H9 (cell line): ENCODE results near the gene LATS2. TPM values are rescaled to one million over a fixed set of nuclear protein-coding genes. Genes with fewer than 3 reads are reported as not detected.
A peak's percentile ranks its signal among the peaks of the same experiment; 100 is the strongest.

Experiments
- DNase-seq: peaks from one replicate; pipeline ENCODE4 v3.0.0-alpha.2; 2017
- H2AFZ ChIP-seq: one replicate; pipeline ENCODE4 v1.6.1; 2013; ENCODE audit warnings: mild to moderate bottlenecking, low read length, control low read depth, moderate library complexity
- H2AK5ac ChIP-seq: 2 replicates; pipeline ENCODE4 v1.6.1; 2013; ENCODE audit warnings: low read length, control low read depth, mixed read lengths; ENCODE audit not compliant: insufficient read length
- H2BK120ac ChIP-seq: one replicate; pipeline ENCODE4 v1.6.1; 2013; ENCODE audit warnings: low read depth, mild to moderate bottlenecking, low read length, control low read depth, inconsistent platforms; ENCODE audit not compliant: poor library complexity, severe bottlenecking
- H2BK12ac ChIP-seq: 2 replicates; pipeline ENCODE4 v1.6.1; 2013; ENCODE audit warnings: low read length, control low read depth, mixed read lengths, low read depth; ENCODE audit not compliant: insufficient read length
- H2BK15ac ChIP-seq: 2 replicates; pipeline ENCODE4 v1.6.1; 2013; ENCODE audit warnings: low read depth, low read length, control low read depth
- H2BK20ac ChIP-seq: one replicate; pipeline ENCODE4 v1.6.1; 2013; ENCODE audit warnings: low read depth, mild to moderate bottlenecking, low read length, control low read depth, inconsistent platforms; ENCODE audit not compliant: poor library complexity, severe bottlenecking
- H2BK5ac ChIP-seq: 2 replicates; pipeline ENCODE4 v1.6.1; 2013; ENCODE audit warnings: low read length, control low read depth, mixed read lengths; ENCODE audit not compliant: insufficient read length
- H3K14ac ChIP-seq: 2 replicates; pipeline ENCODE4 v1.6.1; 2013; ENCODE audit warnings: low read length, control low read depth; ENCODE audit not compliant: insufficient read depth
- H3K18ac ChIP-seq: 2 replicates; pipeline ENCODE4 v1.6.1; 2013; ENCODE audit warnings: low read depth, mild to moderate bottlenecking, mixed read lengths, low read length, control low read depth; ENCODE audit not compliant: insufficient read length
- H3K23ac ChIP-seq: 2 replicates; pipeline ENCODE4 v1.6.1; 2013; ENCODE audit warnings: low read length, control low read depth, mixed read lengths, low read depth; ENCODE audit not compliant: insufficient read length
- H3K23me2 ChIP-seq: 2 replicates; pipeline ENCODE4 v1.6.1; 2013; ENCODE audit warnings: low read depth, mild to moderate bottlenecking, mixed read lengths, low read length, control low read depth; ENCODE audit not compliant: insufficient read length, poor library complexity, severe bottlenecking
- H3K27ac ChIP-seq: 2 replicates; pipeline ENCODE4 v1.5.1; 2013; ENCODE audit warnings: low read length, control low read depth, mixed read lengths, low read depth; ENCODE audit not compliant: insufficient read length
- H3K27me3 ChIP-seq: 2 replicates; pipeline ENCODE4 v1.6.1; 2013; ENCODE audit warnings: low read length, control low read depth, inconsistent platforms; ENCODE audit not compliant: insufficient read depth
- H3K4ac ChIP-seq: 2 replicates; pipeline ENCODE4 v1.6.1; 2013; ENCODE audit warnings: low read depth, mild to moderate bottlenecking, control low read depth, inconsistent platforms, low read length, moderate library complexity
- H3K4me1 ChIP-seq: 2 replicates; pipeline ENCODE4 v1.6.1; 2013; ENCODE audit warnings: low read length, control low read depth, inconsistent platforms; ENCODE audit not compliant: insufficient read depth
- H3K4me2 ChIP-seq: 2 replicates; pipeline ENCODE4 v1.6.1; 2013; ENCODE audit warnings: low read length, control low read depth, mixed read lengths; ENCODE audit not compliant: insufficient read length, insufficient read depth
- H3K56ac ChIP-seq: 2 replicates; pipeline ENCODE4 v1.6.1; 2013; ENCODE audit warnings: low read depth, mild to moderate bottlenecking, mixed read lengths, low read length, control low read depth; ENCODE audit not compliant: insufficient read length
- H3K79me1 ChIP-seq: 2 replicates; pipeline ENCODE4 v1.6.1; 2013; ENCODE audit warnings: low read depth, mild to moderate bottlenecking, moderate library complexity, low read length, control low read depth, inconsistent platforms; ENCODE audit not compliant: insufficient read depth, poor library complexity, severe bottlenecking
- H3K79me2 ChIP-seq: 2 replicates; pipeline ENCODE4 v1.6.1; 2013; ENCODE audit warnings: low read length, control low read depth, inconsistent platforms; ENCODE audit not compliant: insufficient read depth
- H3K9ac ChIP-seq: 2 replicates; pipeline ENCODE4 v1.6.1; 2013; ENCODE audit warnings: low read length, control low read depth, mixed read lengths; ENCODE audit not compliant: insufficient read length; ENCODE audit errors: extremely low read depth
- H3K9me3 ChIP-seq: one replicate; pipeline ENCODE4 v1.6.1; 2013; ENCODE audit warnings: low read depth, low read length, inconsistent platforms; ENCODE audit not compliant: control insufficient read depth
- H3T11ph ChIP-seq: one replicate; pipeline ENCODE4 v1.6.1; 2013; ENCODE audit warnings: mild to moderate bottlenecking, low read length, control low read depth, inconsistent platforms
- H4K20me1 ChIP-seq: one replicate; pipeline ENCODE4 v1.6.1; 2013; ENCODE audit not compliant: control insufficient read depth, insufficient read length, insufficient read depth
- H4K5ac ChIP-seq: 2 replicates; pipeline ENCODE4 v1.6.1; 2013; ENCODE audit warnings: low read depth, mild to moderate bottlenecking, mixed read lengths, low read length, control low read depth; ENCODE audit not compliant: insufficient read length
- H4K8ac ChIP-seq: replicated peaks from 2 replicates; pipeline ENCODE4 v1.6.1; 2013; ENCODE audit warnings: low read length, control low read depth, mixed read lengths, low read depth; ENCODE audit not compliant: insufficient read length
- H4K91ac ChIP-seq: 2 replicates; pipeline ENCODE4 v1.6.1; 2013; ENCODE audit warnings: low read depth, mild to moderate bottlenecking, moderate library complexity, mixed read lengths, low read length, control low read depth; ENCODE audit not compliant: insufficient read length
- H3K27ac Mint-ChIP-seq, 3 experiments: 2 replicates in 2 of 3; 3 replicates in 1 of 3; pipeline ENCODE4 v1.8.0; 2020 to 2021; ENCODE audit warnings: mixed read lengths in 3 of 3, mild to moderate bottlenecking in 1 of 3, moderate library complexity in 1 of 3
- H3K27me3 Mint-ChIP-seq: 2 replicates; pipeline ENCODE4 v1.8.0; 2021; ENCODE audit warnings: low read depth, mild to moderate bottlenecking, moderate library complexity, mixed read lengths
- H3K36me3 Mint-ChIP-seq, 3 experiments: 2 replicates in 2 of 3; 3 replicates in 1 of 3; pipeline ENCODE4 v1.8.0; 2020 to 2021; ENCODE audit warnings: low read depth in 3 of 3, mixed read lengths in 3 of 3; ENCODE audit not compliant: insufficient read depth in 1 of 3
- H3K4me1 Mint-ChIP-seq, 2 experiments: 2 replicates each; pipeline ENCODE4 v1.8.0; 2020; ENCODE audit warnings: mixed read lengths in 2 of 2
- H3K4me3 Mint-ChIP-seq, 2 experiments: 2 replicates in 1 of 2; 3 replicates in 1 of 2; pipeline ENCODE4 v1.8.0; 2020 to 2021; ENCODE audit warnings: mild to moderate bottlenecking in 2 of 2, mixed read lengths in 2 of 2, moderate library complexity in 1 of 2
- H3K9me3 Mint-ChIP-seq, 2 experiments: 2 replicates in 1 of 2; 3 replicates in 1 of 2; pipeline ENCODE4 v1.8.0; 2020; ENCODE audit warnings: mild to moderate bottlenecking in 2 of 2, mixed read lengths in 2 of 2, moderate library complexity in 1 of 2
- WGBS: extraction: QIAGEN DNeasy Blood & Tissue Kit; methylation state at CpG from one replicate; pipeline ENCODE4 v1.1.7; 2013; ENCODE audit warnings: missing lambda C conversion rate, low lambda C conversion rate, mixed read lengths; ENCODE audit not compliant: insufficient read length; ENCODE audit errors: extremely low coverage; 5-methylcytosine and 5-hydroxymethylcytosine counted together
- total RNA-seq: library from RNA; stranded (reverse); gene quantifications from 2 replicates; pipeline ENCODE4 v1.2.1, GENCODE V29; 2021
- TF ChIP-seq, protein P1 (sequence below): fragments of 200-600 bp; sonication (generic); conservative IDR thresholded peaks from 3 replicates; pipeline ENCODE4 v1.8.0; 2021; ENCODE audit warnings: antibody characterized with exemption, mild to moderate bottlenecking

LATS2 gene
- total RNA-seq, 1 experiment from 2014 or later = 20.0 TPM

DNA sequence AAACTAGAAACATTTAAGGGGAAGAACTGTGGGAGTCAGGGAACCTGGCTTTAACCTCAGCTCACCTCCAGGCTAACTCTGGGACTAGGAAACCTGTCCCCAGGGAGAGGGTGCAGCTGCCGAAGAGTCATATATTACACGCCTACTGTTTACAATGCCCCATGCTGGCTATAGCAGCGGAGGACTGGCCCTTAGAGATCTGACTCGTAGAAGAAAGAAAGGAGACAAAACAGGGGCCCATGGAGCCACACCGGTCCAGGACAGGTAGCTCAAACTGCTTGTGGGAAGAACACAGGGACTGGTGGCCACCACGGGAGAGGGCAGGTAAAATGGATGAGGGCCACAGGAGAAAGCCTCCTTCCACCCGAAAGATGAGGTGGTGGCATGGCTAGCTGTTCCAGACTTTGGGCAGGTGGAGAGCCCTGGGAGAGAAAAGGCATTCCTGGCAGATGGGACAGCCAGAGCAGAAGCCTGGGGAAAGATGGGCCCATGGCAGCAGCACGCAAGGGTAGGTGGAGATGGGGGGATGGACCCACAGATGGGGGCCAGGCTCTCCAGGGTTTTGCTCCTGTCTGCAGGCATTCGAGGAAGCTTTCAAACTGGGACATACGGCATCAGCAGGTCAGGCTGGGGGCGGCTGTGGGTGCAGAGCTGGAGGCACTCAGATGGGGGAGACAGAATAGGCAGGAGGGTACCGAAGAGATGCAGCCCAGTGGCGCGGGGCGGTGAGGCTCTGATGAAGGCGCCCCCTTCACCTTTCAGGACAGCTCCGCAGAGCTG, 69.5 kb downstream of the LATS2 start:
- H4K91ac ChIP-seq = no peak overlapping the region
- no peak overlapping the region for H2BK15ac ChIP-seq
- H3K79me1 ChIP-seq = peaks cover 3% of the 10 kb centered on the region
- H3K4ac ChIP-seq = no peak overlapping the region
- H3K27ac Mint-ChIP-seq = peak overlapping the region; percentile 68 to 91 (median 82); a peak in 6 of 7 replicates
- no peak overlapping the region for H2BK5ac ChIP-seq
- no peak overlapping the region for H3K4me2 ChIP-seq
- peaks cover 21 to 54% (median 52%) of the 10 kb centered on the region in 3 experiments for H3K36me3 Mint-ChIP-seq
- H2AFZ ChIP-seq = no peak overlapping the region
- H2AK5ac ChIP-seq = no peak overlapping the region
- H3K9me3 Mint-ChIP-seq = no peaks in the 10 kb centered on the region
- DNase-seq = no peak
- no peak overlapping the region for H2BK12ac ChIP-seq
- H3K4me1 Mint-ChIP-seq = peaks cover 1 to 5% of the 10 kb centered on the region in 2 experiments; a peak in 3 of 4 replicates
- H3K27me3 Mint-ChIP-seq = no peaks in the 10 kb centered on the region
- no peak overlapping the region; the same call in 1 of the 2 replicates for H3K14ac ChIP-seq
- no peaks in the 10 kb centered on the region for H3K23me2 ChIP-seq
- H3K9ac ChIP-seq = no peak overlapping the region
- no peak overlapping the region for H3K27ac ChIP-seq
- no CpG with 5 or more reads among the region's 17 CpGs for WGBS
- H3K23ac ChIP-seq = no peak overlapping the region
- no peak overlapping the region for H2BK120ac ChIP-seq
- peaks cover 6% of the 10 kb centered on the region; the same call in 1 of the 2 replicates for H3K79me2 ChIP-seq
- H3K18ac ChIP-seq = no peak overlapping the region
- TF ChIP-seq, protein P1, sequence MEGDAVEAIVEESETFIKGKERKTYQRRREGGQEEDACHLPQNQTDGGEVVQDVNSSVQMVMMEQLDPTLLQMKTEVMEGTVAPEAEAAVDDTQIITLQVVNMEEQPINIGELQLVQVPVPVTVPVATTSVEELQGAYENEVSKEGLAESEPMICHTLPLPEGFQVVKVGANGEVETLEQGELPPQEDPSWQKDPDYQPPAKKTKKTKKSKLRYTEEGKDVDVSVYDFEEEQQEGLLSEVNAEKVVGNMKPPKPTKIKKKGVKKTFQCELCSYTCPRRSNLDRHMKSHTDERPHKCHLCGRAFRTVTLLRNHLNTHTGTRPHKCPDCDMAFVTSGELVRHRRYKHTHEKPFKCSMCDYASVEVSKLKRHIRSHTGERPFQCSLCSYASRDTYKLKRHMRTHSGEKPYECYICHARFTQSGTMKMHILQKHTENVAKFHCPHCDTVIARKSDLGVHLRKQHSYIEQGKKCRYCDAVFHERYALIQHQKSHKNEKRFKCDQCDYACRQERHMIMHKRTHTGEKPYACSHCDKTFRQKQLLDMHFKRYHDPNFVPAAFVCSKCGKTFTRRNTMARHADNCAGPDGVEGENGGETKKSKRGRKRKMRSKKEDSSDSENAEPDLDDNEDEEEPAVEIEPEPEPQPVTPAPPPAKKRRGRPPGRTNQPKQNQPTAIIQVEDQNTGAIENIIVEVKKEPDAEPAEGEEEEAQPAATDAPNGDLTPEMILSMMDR = no peak
- no peak overlapping the region for H3K4me3 Mint-ChIP-seq
- no peak overlapping the region for H3K56ac ChIP-seq
- H4K8ac ChIP-seq = no peak overlapping the region
- H2BK20ac ChIP-seq = no peak overlapping the region
- H4K5ac ChIP-seq = no peak overlapping the region
- no peaks in the 10 kb centered on the region for H3K27me3 ChIP-seq
- 0 out of 2 replicates have a peak, but pooled peaks cover 2% of the 10 kb centered on the region for H3K4me1 ChIP-seq
- no peaks in the 10 kb centered on the region for H4K20me1 ChIP-seq
- no peaks in the 10 kb centered on the region for H3K9me3 ChIP-seq
- no peak overlapping the region for H3T11ph ChIP-seq
